Keratinocyte (primary cell): ENCODE data around the gene AP3S1. TPM values are rescaled to one million over a fixed set of nuclear protein-coding genes. Genes with fewer than 3 reads are reported as not detected.

ENCODE experiments used
- DNase-seq: peaks from one replicate; pipeline ENCODE4 v3.0.0-alpha.2; 2011; ENCODE audit warnings: low read depth, missing footprints, low spot score
- FAIRE-seq: peaks from 2 replicates; lab custom pipeline; 2011; peaks lifted over from hg19 to GRCh38; lab: Jason Lieb, UNC
- H2AFZ ChIP-seq: 2 replicates; pipeline ENCODE4 v1.6.0; 2012; ENCODE audit warnings: low read length, control low read depth, inconsistent platforms; ENCODE audit not compliant: control insufficient read depth
- H3K27ac ChIP-seq: 2 replicates; pipeline ENCODE4 v1.5.1; 2011; ENCODE audit warnings: low read length; ENCODE audit not compliant: control insufficient read depth, insufficient read depth
- H3K27me3 ChIP-seq: 3 replicates; pipeline ENCODE4 v1.6.0; 2011; ENCODE audit warnings: low read length; ENCODE audit not compliant: control insufficient read depth, insufficient read depth; ENCODE audit errors: extremely low read depth
- H3K36me3 ChIP-seq, 2 experiments: 2 replicates in 1 of 2; 3 replicates in 1 of 2; pipeline ENCODE4 v1.5.1; 2011; ENCODE audit warnings: low read length in 2 of 2, mild to moderate bottlenecking in 1 of 2; ENCODE audit not compliant: control insufficient read depth in 2 of 2, insufficient read depth in 2 of 2; ENCODE audit errors: extremely low read depth in 1 of 2
- H3K4me1 ChIP-seq: 3 replicates; pipeline ENCODE4 v1.5.1; 2011; ENCODE audit warnings: low read length; ENCODE audit not compliant: control insufficient read depth, insufficient read depth; ENCODE audit errors: extremely low read depth
- H3K4me2 ChIP-seq: 3 replicates; pipeline ENCODE4 v1.6.0; 2011; ENCODE audit warnings: low read depth, low read length; ENCODE audit not compliant: control insufficient read depth, insufficient read depth; ENCODE audit errors: extremely low read depth
- H3K4me3 ChIP-seq, 3 experiments: fragments of 200-600 bp in 1 of 3; sonication (generic) in 1 of 3; 2 replicates in 2 of 3; 3 replicates in 1 of 3; pipeline ENCODE4 v1.5.1; 2011 to 2016; ENCODE audit warnings: low read length in 3 of 3, mild to moderate bottlenecking in 3 of 3, control low read depth in 2 of 3, inconsistent platforms in 1 of 3, low read depth in 1 of 3, mixed read lengths in 1 of 3, mixed run types in 1 of 3, moderate library complexity in 1 of 3; ENCODE audit not compliant: control insufficient read depth in 2 of 3, insufficient read depth in 2 of 3; ENCODE audit errors: extremely low read depth in 1 of 3
- H3K79me2 ChIP-seq: 2 replicates; pipeline ENCODE4 v1.6.0; 2012; ENCODE audit warnings: low read length; ENCODE audit not compliant: control insufficient read depth, insufficient read depth
- H3K9ac ChIP-seq: 3 replicates; pipeline ENCODE4 v1.6.0; 2011; ENCODE audit warnings: low read length; ENCODE audit not compliant: control insufficient read depth, insufficient read depth; ENCODE audit errors: extremely low read depth
- H3K9me1 ChIP-seq: 3 replicates; pipeline ENCODE4 v1.6.0; 2011; ENCODE audit warnings: low read length; ENCODE audit not compliant: control insufficient read depth, insufficient read depth; ENCODE audit errors: extremely low read depth
- H3K9me3 ChIP-seq: 2 replicates; pipeline ENCODE4 v1.5.1; 2012; ENCODE audit warnings: low read depth, low read length; ENCODE audit not compliant: control insufficient read depth
- H4K20me1 ChIP-seq: 3 replicates; pipeline ENCODE4 v1.6.0; 2011; ENCODE audit warnings: low read length; ENCODE audit not compliant: control insufficient read depth, insufficient read depth; ENCODE audit errors: extremely low read depth
- EZH2 ChIP-seq: IDR thresholded peaks from one replicate; pipeline ENCODE4 v1.6.1; 2012; ENCODE audit warnings: inconsistent platforms, mild to moderate bottlenecking, low read length, moderate library complexity
- dilution Hi-C: fragments of 300-500 bp; cut with MboI; formaldehyde crosslinking; loops from one replicate; pipeline ENCODE4 v1.7.0; 2020; ENCODE audit warnings: low sequenced_read_pairs; ENCODE audit not compliant: extremely low pct_ligation_motif_present
- polyA plus RNA-seq, 5 experiments: library from polyadenylated mRNA; depleted of rRNA in 3 of 5; stranded (reverse) in 3 of 5; stranded (forward) in 1 of 5; unstranded in 1 of 5; fragments of >200 nt; gene quantifications; 1 replicate in 1 of 5; 2 replicates in 3 of 5; 3 replicates in 1 of 5; pipeline versions ENCODE4 v1.2.1 to v1.2.3, GENCODE V29; 2011 to 2012; ENCODE audit warnings: missing spikeins in 2 of 5, low read depth in 1 of 5, low replicate concordance in 1 of 5
- TF ChIP-seq, protein P1 (sequence below), 3 experiments: IDR thresholded peaks in 1 of 3; conservative IDR thresholded peaks in 1 of 3; optimal IDR thresholded peaks in 1 of 3; 2 replicates in 2 of 3; 3 replicates in 1 of 3; pipeline versions ENCODE3 to v1.5.1; 2011; ENCODE audit warnings: low read length in 3 of 3, mild to moderate bottlenecking in 3 of 3, moderate library complexity in 2 of 3, control low read depth in 1 of 3, inconsistent platforms in 1 of 3; ENCODE audit not compliant: insufficient read depth in 2 of 3; ENCODE audit errors: extremely low read depth in 1 of 3

AP3S1 gene
- polyA plus RNA-seq, 1 donor (not counting 4 experiments of a cell fraction or from before 2014, with no cell fraction given) = 153 TPM

DNA sequence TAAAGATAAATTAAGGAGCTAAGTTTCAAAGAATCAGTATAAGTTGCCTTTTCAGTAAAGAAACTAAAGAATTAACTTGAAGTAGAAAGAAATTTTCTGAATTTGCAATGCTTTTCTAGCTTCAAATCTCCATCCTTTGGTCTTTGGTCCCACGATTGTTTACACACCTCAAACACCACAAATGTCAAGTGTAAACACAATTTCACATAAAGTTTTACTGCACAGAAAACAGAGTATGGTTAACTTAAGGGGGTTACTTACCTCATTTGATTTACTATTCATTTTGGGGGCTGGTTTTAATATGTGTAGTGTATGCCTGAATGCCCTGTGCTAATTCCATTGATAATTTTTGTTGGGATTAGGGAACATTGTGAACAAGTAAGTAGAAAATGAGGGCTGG lies 29.4 kb upstream of the AP3S1 start:
- no peaks in the 10 kb centered on the region for H3K9me1 ChIP-seq
- DNase-seq = no peak
- no peak overlapping the region for H3K4me3 ChIP-seq
- TF ChIP-seq, protein P1, sequence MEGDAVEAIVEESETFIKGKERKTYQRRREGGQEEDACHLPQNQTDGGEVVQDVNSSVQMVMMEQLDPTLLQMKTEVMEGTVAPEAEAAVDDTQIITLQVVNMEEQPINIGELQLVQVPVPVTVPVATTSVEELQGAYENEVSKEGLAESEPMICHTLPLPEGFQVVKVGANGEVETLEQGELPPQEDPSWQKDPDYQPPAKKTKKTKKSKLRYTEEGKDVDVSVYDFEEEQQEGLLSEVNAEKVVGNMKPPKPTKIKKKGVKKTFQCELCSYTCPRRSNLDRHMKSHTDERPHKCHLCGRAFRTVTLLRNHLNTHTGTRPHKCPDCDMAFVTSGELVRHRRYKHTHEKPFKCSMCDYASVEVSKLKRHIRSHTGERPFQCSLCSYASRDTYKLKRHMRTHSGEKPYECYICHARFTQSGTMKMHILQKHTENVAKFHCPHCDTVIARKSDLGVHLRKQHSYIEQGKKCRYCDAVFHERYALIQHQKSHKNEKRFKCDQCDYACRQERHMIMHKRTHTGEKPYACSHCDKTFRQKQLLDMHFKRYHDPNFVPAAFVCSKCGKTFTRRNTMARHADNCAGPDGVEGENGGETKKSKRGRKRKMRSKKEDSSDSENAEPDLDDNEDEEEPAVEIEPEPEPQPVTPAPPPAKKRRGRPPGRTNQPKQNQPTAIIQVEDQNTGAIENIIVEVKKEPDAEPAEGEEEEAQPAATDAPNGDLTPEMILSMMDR (optimal IDR thresholded peaks at IDR 0.05 in 1 of 3, IDR thresholded peaks at IDR 0.05 in 1 of 3, conservative IDR thresholded peaks at IDR 0.05 in 1 of 3; ENCODE audit: extremely low read depth in 1 of 3, insufficient read depth in 2 of 3, low read length in 3 of 3) = no peak
- TF ChIP-seq EZH2 = no peak
- peaks cover 34% of the 10 kb centered on the region for H3K27me3 ChIP-seq
- dilution Hi-C loops = no loop called here
- H3K79me2 ChIP-seq = no peaks in the 10 kb centered on the region
- H3K27ac ChIP-seq = no peak overlapping the region
- H4K20me1 ChIP-seq = no peaks in the 10 kb centered on the region
- H3K9ac ChIP-seq = no peak overlapping the region
- no peak for FAIRE-seq
- no peaks in the 10 kb centered on the region for H3K4me1 ChIP-seq
- no peak overlapping the region for H3K4me2 ChIP-seq
- H3K9me3 ChIP-seq = no peaks in the 10 kb centered on the region
- H3K36me3 ChIP-seq = no peaks in the 10 kb centered on the region
- no peak overlapping the region for H2AFZ ChIP-seq

DNA sequence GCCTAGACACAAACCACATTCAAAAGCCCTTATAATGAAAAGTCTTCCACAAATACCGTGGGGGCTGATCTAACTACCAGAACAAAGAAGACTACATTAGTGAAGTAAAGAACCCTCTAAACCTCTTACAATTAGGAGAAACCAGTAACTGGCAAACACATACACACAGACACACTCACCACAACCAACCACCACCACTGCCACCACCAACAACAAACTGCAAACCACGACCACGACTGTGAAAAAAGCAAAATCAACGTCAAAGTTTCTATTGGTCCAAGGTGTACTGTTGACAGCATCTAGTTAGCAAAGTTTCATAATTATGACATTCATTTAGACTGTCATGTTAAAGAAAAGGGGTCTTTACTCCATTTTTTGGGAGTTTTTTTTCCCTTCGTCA lies 28.0 kb upstream of the AP3S1 start:
- TF ChIP-seq, protein P1 (optimal IDR thresholded peaks at IDR 0.05 in 1 of 3, IDR thresholded peaks at IDR 0.05 in 1 of 3, conservative IDR thresholded peaks at IDR 0.05 in 1 of 3; ENCODE audit: extremely low read depth in 1 of 3, insufficient read depth in 2 of 3, low read length in 3 of 3) = no peak
- no peak for TF ChIP-seq EZH2
- Histone ChIP-seq H3K4me1 (no peaks in the 10 kb centered on the region), H3K79me2 (no peaks in the 10 kb centered on the region), H3K9me3 (no peaks in the 10 kb centered on the region), H3K4me2 (no peak overlapping the region), H4K20me1 (no peaks in the 10 kb centered on the region), H3K9ac (no peak overlapping the region), H3K36me3 (no peaks in the 10 kb centered on the region), H3K27ac (no peak overlapping the region), H3K9me1 (no peaks in the 10 kb centered on the region), H3K4me3 (no peak overlapping the region), H3K27me3 (peaks cover 38% of the 10 kb centered on the region), H2AFZ (no peak overlapping the region)
- dilution Hi-C loops = no loop called here
- FAIRE-seq (no peak), DNase-seq (no peak)
